Measurements from ENCODE around the gene CRB2. TPM values are rescaled to one million over a fixed set of nuclear protein-coding genes. Genes with fewer than 3 reads are reported as not detected.

Gene CRB2
- total and polyA plus RNA-seq, 2 donors, result 0.42 to 0.51 TPM

GRCh38 chr9:123335986-123336329, 20.0 kb upstream of the CRB2 start:
- DNase-seq (ENCODE audit: extremely low spot score), result no peak
- H3K27ac ChIP-seq (ENCODE audit: low read depth), result no peak overlapping the region
- H3K4me3 ChIP-seq (ENCODE audit: low read depth, low read length), result no peak overlapping the region
- WGBS, result 50% methylated on average over 6 of the region's 6 CpGs
- H3K4me1 ChIP-seq (ENCODE audit: insufficient read depth), result no peaks in the 10 kb centered on the region
- H3K36me3 ChIP-seq (ENCODE audit: insufficient read depth), result no peaks in the 10 kb centered on the region

GRCh38 chr9:123336449-123336848, 19.5 kb upstream of the CRB2 start:
- H3K36me3 ChIP-seq (ENCODE audit: insufficient read depth), result no peaks in the 10 kb centered on the region
- H3K4me3 ChIP-seq (ENCODE audit: low read depth, low read length), result no peak overlapping the region
- H3K27ac ChIP-seq (ENCODE audit: low read depth), result no peak overlapping the region
- no peaks in the 10 kb centered on the region for H3K4me1 ChIP-seq (ENCODE audit: insufficient read depth)
- no peak for DNase-seq (ENCODE audit: extremely low spot score)
- 69% methylated on average over 3 of the region's 3 CpGs for WGBS

DNA sequence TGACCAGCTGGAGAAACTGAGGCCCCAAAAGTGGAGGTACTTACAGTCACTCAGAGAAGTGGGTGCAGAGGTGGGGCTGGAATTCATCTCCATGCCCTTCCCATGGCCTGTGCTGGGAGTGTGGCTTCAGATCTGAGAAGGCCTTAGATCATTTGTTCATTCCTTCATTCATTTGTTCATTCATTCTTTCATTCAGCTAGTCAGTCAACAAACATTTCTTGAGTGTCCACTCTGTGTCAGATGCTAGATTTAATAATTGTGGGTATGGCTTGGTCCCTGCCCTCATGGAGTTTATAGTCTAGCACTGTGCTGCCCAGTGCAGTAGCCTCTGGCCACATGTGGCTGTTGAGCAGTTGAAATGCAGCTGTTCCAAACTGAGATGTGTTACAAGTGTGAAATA, 19.0 kb upstream of the CRB2 start:
- H3K27ac ChIP-seq (ENCODE audit: low read depth), result no peak overlapping the region
- H3K4me3 ChIP-seq (ENCODE audit: low read depth, low read length), result no peak overlapping the region
- no peaks in the 10 kb centered on the region for H3K36me3 ChIP-seq (ENCODE audit: insufficient read depth)
- no peaks in the 10 kb centered on the region for H3K4me1 ChIP-seq (ENCODE audit: insufficient read depth)
- DNase-seq (ENCODE audit: extremely low spot score), result no peak

- WGBS, result 84% methylated on average over 4 of the region's 4 CpGs
- no peak for DNase-seq (ENCODE audit: extremely low spot score)
- Histone ChIP-seq H3K4me3 (ENCODE audit: low read depth, low read length) (no peak overlapping the region), H3K27ac (ENCODE audit: low read depth) (no peak overlapping the region), H3K36me3 (ENCODE audit: insufficient read depth) (no peaks in the 10 kb centered on the region), H3K4me1 (ENCODE audit: insufficient read depth) (no peaks in the 10 kb centered on the region)
Measured at GRCh38 chr9:123337971-123338370, 18.0 kb upstream of the CRB2 start.

DNA sequence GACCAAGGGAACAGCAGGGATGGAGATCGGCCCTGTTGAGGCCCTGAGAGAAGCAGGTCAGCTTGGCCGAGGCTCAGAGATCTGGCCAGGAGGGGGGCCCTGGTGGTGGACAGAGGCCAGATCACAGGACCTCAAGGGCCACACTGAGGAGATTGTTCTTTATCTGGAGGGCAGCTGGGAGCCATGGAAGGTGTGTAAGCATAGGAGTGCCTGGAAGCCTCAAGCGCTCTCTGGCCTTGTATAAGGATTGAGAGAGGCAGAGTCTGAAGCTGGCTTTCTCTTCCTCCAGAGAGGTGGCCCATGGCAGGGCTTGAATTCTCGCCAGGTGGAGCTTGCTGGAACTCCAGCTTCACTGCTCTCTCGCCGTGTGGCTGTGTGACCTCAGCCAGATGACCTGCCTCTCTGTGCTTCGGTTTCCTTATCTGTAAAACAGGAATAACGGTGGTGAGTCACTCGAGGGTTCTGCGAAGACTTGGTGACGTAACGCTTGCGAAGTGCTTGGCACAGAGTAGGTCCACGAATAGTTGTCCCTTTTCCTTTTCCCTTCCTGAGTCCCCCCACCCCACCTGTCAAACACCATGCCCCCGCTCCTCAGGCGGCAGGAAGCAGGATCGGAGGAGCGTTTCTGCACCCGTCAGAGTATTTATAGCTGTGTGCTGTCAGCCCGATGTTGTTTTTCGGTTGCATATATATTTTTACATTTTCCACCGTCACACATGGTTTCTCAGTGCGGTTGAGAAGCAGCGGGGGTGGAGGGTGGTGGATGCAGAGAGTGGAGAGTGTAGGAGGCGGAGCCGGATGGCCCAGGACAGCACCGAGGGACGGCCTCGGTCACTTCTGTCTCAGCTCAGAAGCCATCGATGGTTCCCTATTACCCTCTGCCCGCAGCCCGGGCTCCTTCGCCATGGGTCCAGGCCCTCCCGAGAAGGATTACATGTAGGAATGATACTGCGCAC, 17.0 kb upstream of the CRB2 start:
- Histone ChIP-seq H3K27ac (ENCODE audit: low read depth) (no peak overlapping the region), H3K36me3 (ENCODE audit: insufficient read depth) (no peaks in the 10 kb centered on the region), H3K4me3 (ENCODE audit: low read depth, low read length) (no peak overlapping the region), H3K4me1 (ENCODE audit: insufficient read depth) (no peaks in the 10 kb centered on the region)
- WGBS, result 60% methylated on average over 35 of the region's 35 CpGs
- no peak for DNase-seq (ENCODE audit: extremely low spot score)

- no peak overlapping the region for H3K4me3 ChIP-seq (ENCODE audit: low read depth, low read length)
- H3K36me3 ChIP-seq (ENCODE audit: insufficient read depth), result no peaks in the 10 kb centered on the region
- 57% methylated on average over 32 of the region's 32 CpGs for WGBS
- DNase-seq (ENCODE audit: extremely low spot score), result no peak
- no peaks in the 10 kb centered on the region for H3K4me1 ChIP-seq (ENCODE audit: insufficient read depth)
- H3K27ac ChIP-seq (ENCODE audit: low read depth), result no peak overlapping the region
Measured at GRCh38 chr9:123339666-123340510, 16.1 kb upstream of the CRB2 start.

GRCh38 chr9:123341816-123342215, 14.2 kb upstream of the CRB2 start:
- H3K27ac ChIP-seq (ENCODE audit: low read depth), result no peak overlapping the region
- no peak for DNase-seq (ENCODE audit: extremely low spot score)
- no peaks in the 10 kb centered on the region for H3K4me1 ChIP-seq (ENCODE audit: insufficient read depth)
- H3K36me3 ChIP-seq (ENCODE audit: insufficient read depth), result no peaks in the 10 kb centered on the region
- H3K4me3 ChIP-seq (ENCODE audit: low read depth, low read length), result no peak overlapping the region
- 68% methylated on average over 6 of the region's 6 CpGs for WGBS

GRCh38 chr9:123342247-123342646, 13.8 kb upstream of the CRB2 start:
- no peak overlapping the region for H3K27ac ChIP-seq (ENCODE audit: low read depth)
- WGBS, result 84% methylated on average over 5 of the region's 5 CpGs
- no peaks in the 10 kb centered on the region for H3K4me1 ChIP-seq (ENCODE audit: insufficient read depth)
- H3K36me3 ChIP-seq (ENCODE audit: insufficient read depth), result no peaks in the 10 kb centered on the region
- DNase-seq (ENCODE audit: extremely low spot score), result no peak
- H3K4me3 ChIP-seq (ENCODE audit: low read depth, low read length), result no peak overlapping the region

GRCh38 chr9:123343443-123344191, 12.4 kb upstream of the CRB2 start:
- Histone ChIP-seq H3K36me3 (ENCODE audit: insufficient read depth) (no peaks in the 10 kb centered on the region), H3K4me3 (ENCODE audit: low read depth, low read length) (no peak overlapping the region), H3K4me1 (ENCODE audit: insufficient read depth) (no peaks in the 10 kb centered on the region), H3K27ac (ENCODE audit: low read depth) (no peak overlapping the region)
- DNase-seq (ENCODE audit: extremely low spot score), result no peak
- WGBS, result 75% methylated on average over 13 of the region's 13 CpGs

DNA sequence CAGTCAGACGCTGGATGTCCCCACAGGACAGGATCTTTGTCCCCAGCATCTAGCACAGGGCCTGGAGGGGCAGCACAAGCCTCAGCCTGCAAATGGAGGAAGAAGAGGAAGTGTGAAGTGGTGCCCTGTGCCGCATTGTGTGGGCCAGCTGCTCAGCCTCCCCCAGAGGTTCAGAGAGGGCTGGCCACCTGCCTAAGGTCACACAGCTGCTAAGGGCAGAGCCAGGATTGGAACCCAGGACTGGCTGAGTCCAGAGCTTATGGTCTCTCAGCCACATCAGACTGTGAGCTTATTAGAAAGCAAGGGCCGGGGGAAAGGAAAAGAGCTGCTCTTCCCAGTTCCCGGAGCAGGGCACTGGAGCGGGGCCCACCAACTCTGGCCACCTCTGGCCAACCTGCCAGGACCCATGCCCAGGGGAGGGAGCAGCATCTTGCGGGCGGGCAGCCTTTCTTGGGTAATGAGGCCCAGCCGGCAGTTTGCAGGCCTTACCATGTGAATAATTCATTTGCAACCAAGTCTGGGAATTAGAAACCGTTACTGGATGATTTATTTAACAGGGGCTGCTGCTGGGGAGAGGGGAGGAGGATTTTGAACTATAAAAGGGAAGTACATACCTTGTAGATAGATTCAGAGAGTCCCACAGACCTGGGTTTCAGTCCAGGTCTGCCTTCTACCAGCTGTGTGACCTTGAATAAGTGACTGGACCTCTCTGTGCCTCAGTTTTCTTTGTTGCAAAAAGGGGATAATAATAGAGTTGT, 11.6 kb upstream of the CRB2 start:
- no peak overlapping the region for H3K27ac ChIP-seq (ENCODE audit: low read depth)
- no peaks in the 10 kb centered on the region for H3K36me3 ChIP-seq (ENCODE audit: insufficient read depth)
- no peaks in the 10 kb centered on the region for H3K4me1 ChIP-seq (ENCODE audit: insufficient read depth)
- H3K4me3 ChIP-seq (ENCODE audit: low read depth, low read length), result no peak overlapping the region
- DNase-seq (ENCODE audit: extremely low spot score), result no peak
- 94% methylated on average over 9 of the region's 9 CpGs for WGBS

DNA sequence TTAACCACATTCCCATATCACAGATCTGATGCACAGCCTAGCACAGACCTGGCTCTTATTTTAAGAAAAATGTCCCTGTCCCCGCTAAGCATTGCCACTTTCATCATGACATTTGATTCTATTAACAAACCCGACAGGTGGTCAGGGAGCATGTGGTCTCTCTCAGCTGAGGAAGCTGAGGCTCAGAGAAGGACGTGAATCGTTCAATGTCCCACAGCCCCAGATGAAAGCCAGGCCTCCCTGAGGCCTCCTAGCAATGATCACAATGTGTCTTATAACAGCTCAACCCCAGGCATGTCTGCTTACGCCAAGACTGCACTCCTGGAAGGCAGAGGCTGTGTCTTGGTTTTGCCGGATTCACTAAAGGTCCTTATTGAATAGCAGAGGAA, 10.4 kb upstream of the CRB2 start:
- 35% methylated on average over 6 of the region's 6 CpGs for WGBS
- DNase-seq (ENCODE audit: extremely low spot score), result no peak
- no peak overlapping the region for H3K4me3 ChIP-seq (ENCODE audit: low read depth, low read length)
- H3K27ac ChIP-seq (ENCODE audit: low read depth), result no peak overlapping the region
- H3K36me3 ChIP-seq (ENCODE audit: insufficient read depth), result no peaks in the 10 kb centered on the region
- no peaks in the 10 kb centered on the region for H3K4me1 ChIP-seq (ENCODE audit: insufficient read depth)

DNA sequence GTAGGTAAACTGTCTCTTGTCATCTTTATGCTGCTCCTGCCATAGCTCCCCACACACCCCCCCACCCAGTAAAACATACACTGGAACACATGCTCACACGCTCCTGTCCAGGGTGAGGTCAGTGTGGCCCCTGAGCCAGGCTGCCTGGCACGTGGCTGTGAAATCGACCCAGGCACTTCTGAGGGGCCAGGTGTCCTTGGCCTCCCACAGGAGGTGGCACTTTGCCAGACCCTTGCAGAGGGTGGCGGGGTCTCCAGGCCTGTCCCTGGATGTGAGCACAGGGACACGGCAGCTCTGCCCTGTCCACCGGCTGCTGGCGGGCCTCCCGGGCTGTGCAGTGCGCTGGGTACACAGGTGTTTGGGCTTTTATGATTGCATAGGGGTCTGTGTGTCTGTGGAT, 10.0 kb upstream of the CRB2 start:
- 77% methylated on average over 9 of the region's 9 CpGs for WGBS
- Histone ChIP-seq H3K27ac (ENCODE audit: low read depth) (no peak overlapping the region), H3K36me3 (ENCODE audit: insufficient read depth) (no peaks in the 10 kb centered on the region), H3K4me1 (ENCODE audit: insufficient read depth) (no peaks in the 10 kb centered on the region), H3K4me3 (ENCODE audit: low read depth, low read length) (no peak overlapping the region)
- DNase-seq (ENCODE audit: extremely low spot score), result no peak

DNA sequence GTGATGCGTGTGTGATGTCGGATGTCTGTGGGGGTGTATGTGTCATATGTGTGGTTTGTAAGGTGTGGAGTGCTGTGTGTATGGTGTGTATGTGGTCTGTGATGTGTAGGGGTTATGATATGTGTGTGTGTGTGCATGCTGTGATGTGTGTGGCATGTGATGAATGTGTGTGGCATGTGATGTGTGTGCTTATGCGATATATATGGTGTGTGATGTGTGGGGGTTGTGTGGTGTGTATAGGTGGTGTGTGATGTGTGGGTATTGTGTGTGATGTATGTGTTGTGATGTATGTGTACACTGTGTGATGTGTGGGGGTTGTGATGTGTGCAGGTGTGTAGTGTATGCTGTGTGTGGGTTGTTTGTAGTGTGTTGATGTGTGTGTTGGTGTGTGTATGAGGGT, 9.2 kb upstream of the CRB2 start:
- Histone ChIP-seq H3K4me1 (ENCODE audit: insufficient read depth) (no peaks in the 10 kb centered on the region), H3K36me3 (ENCODE audit: insufficient read depth) (no peaks in the 10 kb centered on the region), H3K27ac (ENCODE audit: low read depth) (no peak overlapping the region), H3K4me3 (ENCODE audit: low read depth, low read length) (no peak overlapping the region)
- 98% methylated on average over 3 of the region's 3 CpGs for WGBS
- no peak for DNase-seq (ENCODE audit: extremely low spot score)
